ENCODE measurements around the gene ORAI2.
"Not testable (repeated sequence)": the region's sequence is repeated elsewhere in the genome, so short reads cannot be mapped to it uniquely, and the experiment has no call there.

The ORAI2 gene

GRCh38 chr7:102494473-102495149 is 61.2 kb downstream of the ORAI2 start:
- not testable (repeated sequence) for FAIRE-seq

GRCh38 chr7:102496861-102497260 is 63.5 kb downstream of the ORAI2 start:
- not testable (repeated sequence) for DNase-seq (ENCODE audit: low spot score); FAIRE-seq

More at GRCh38 chr7:102494473-102495149, 61.2 kb downstream of the ORAI2 start:
- DNase-seq (ENCODE audit: low spot score): not testable (repeated sequence)

DNA sequence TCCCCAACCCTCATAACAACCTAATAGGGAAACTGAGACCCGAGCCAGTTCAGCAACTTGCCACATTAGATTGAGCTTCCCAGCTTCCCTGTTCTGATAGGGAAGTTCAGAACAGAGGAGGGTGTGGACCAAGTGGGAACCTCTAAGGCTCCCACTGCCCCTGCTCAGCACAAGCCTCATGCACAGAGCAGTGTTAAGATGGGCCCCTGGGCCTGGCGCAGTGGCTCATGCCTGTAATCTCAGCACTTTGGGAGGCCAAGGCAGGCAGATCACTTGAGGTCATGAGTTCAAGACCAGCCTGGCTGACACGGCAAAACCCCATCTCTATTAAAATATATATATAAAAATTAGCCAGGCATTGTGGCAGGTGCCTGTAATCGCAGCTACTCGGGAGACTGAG is 63.9 kb downstream of the ORAI2 start:
- FAIRE-seq; DNase-seq (ENCODE audit: low spot score): not testable (repeated sequence)

DNA sequence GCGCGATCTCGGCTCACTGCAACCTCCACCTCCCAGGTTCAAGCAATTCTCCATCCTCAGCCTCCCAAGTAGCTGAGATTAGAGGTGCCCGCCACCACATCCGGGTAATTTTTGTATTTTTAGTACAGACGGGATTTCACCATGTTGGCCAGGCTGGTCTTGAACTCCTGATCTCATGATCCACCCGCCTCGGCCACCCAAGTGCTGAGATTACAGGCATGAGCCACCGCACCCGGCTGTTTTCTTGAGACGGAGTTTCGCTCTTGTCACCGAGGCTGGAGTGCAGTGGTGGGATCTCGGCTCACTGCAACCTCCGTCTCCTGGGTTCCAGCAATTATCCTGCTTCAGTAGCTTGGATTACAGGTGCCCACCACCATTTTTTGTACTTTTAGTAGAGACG is 64.9 kb downstream of the ORAI2 start:
- DNase-seq (ENCODE audit: low spot score); FAIRE-seq: not testable (repeated sequence)

DNA sequence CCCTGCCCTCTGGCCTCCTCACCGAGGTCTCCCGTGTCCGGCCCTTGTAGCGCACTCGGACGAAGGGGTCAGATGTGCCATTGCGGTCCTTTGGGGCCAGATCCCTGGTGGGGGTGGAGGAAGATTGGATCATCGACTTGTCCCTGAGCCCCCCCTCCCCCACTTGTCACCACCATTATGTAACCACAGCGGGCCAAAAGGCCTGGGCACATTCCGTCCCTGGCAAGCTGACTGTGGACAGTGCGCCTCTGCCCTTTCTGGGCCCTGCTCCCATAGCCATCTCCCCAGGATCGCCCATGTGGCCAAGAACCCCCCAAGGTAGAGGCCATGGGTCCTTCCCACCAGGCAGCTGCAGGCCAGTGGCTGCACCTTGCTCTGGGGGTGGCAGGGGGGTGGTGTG is 69.8 kb downstream of the ORAI2 start:
- FAIRE-seq; DNase-seq (ENCODE audit: low spot score): not testable (repeated sequence)

GRCh38 chr7:102505298-102506185 is 72.2 kb downstream of the ORAI2 start:
- not testable (repeated sequence) for DNase-seq (ENCODE audit: low spot score)
- peak; percentile 55 for FAIRE-seq

Data from RCC 7860 (cell line).